Left lung (tissue), 10 donors: ENCODE data around the gene FMN1. TPM values are rescaled to one million over a fixed set of nuclear protein-coding genes. Genes with fewer than 3 reads are reported as not detected.

Experiments
- ATAC-seq: fragments of 200-7000 bp; cut with Tn5 transposase; one replicate; pipeline ENCODE4 v1.9.1; 2020; ENCODE audit warnings: moderate library complexity
- DNase-seq, 4 donors: peaks; one replicate each; pipeline ENCODE4 v3.0.0-alpha.2; 2013 to 2020
- H3K27ac ChIP-seq, 2 donors: fragments of 200-600 bp; sonication (generic) in 1 of 2; one replicate each; pipeline versions ENCODE4 v1.5.0 to v1.8.0; 2020 to 2021
- H3K27me3 ChIP-seq, 2 donors: fragments of 200-600 bp; sonication (generic) in 1 of 2; one replicate each; pipeline versions ENCODE4 v1.5.0 to v1.8.0; 2020 to 2021
- H3K36me3 ChIP-seq, 2 donors: fragments of 200-600 bp; sonication (generic) in 1 of 2; one replicate each; pipeline versions ENCODE4 v1.5.0 to v1.8.0; 2020 to 2021
- H3K4me1 ChIP-seq, 2 donors: fragments of 200-600 bp; one replicate each; pipeline ENCODE4 v1.8.0; 2021
- H3K4me3 ChIP-seq, 2 donors: fragments of 200-600 bp; sonication (generic) in 1 of 2; one replicate each; pipeline versions ENCODE4 v1.5.0 to v1.8.0; 2020 to 2021; ENCODE audit warnings: mild to moderate bottlenecking in 1 of 2
- H3K9me3 ChIP-seq, 2 donors: fragments of 200-600 bp; sonication (generic) in 1 of 2; one replicate each; pipeline versions ENCODE4 v1.5.0 to v1.8.0; 2020 to 2021
- intact Hi-C, 2 donors: fragments of 100-400 bp; cut with DNase I; formaldehyde crosslinking; loops; one replicate each; pipeline versions ENCODE4 v1.11.2 to v1.14.2; 2022
- polyA plus RNA-seq, 6 donors: library from polyadenylated mRNA; unstranded; fragments of 120-200 nt; gene quantifications; one replicate each; pipeline ENCODE4 v1.2.1, GENCODE V29; 2013; ENCODE audit not compliant: insufficient read length in 6 of 6
- total RNA-seq, 2 donors: library from RNA; stranded (reverse); fragmentation: NEBNext Ultra II Directional; extraction: Animal tissue kit (Norgen Biotek cat#: 25700); gene quantifications; one replicate each; pipeline ENCODE4 v1.2.1, GENCODE V29; 2021
- TF ChIP-seq, protein P1 (sequence below), 2 donors: fragments of 200-600 bp; sonication (generic) in 1 of 2; IDR thresholded peaks; one replicate each; pipeline versions ENCODE4 v1.5.0 to v1.8.0; 2021; ENCODE audit warnings: antibody characterized with exemption in 2 of 2
- donor health status: DM: no; HTN: yes; CAD: no.
- donor health status: DM: no; HTN: no; CAD: no.

The FMN1 gene
- total and polyA plus RNA-seq, 8 donors = 4.6 to 45.2 (median 8.4) TPM

DNA sequence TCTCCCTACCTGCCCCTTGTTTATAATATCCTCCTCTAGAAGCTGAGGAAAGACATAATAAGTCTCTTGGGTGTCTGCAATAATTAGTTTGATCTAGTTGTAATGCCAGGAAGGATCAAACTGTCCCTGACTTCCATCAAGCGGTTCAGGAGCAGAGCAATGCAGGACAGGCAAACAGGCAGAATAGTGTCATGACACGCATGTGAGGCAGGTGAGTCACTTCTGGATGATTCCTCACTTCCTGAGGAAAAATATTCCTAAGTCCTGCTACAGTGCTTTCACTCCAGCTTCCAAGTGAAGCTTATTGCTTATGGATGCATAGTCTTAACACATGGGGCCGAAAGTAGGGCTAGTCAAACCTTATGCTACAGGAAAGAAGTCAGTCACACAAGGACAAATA, 390.9 kb downstream of the FMN1 start:
- Histone ChIP-seq H3K4me1 (no peaks in the 10 kb centered on the region), H3K27me3 (no peaks in the 10 kb centered on the region), H3K4me3 (no peak overlapping the region), H3K9me3 (no peaks in the 10 kb centered on the region), H3K36me3 (peaks cover 0 to 14% of the 10 kb centered on the region in 2 donors), H3K27ac (no peak overlapping the region)
- DNase-seq = no peak
- no peak for ATAC-seq
- TF ChIP-seq, protein P1, sequence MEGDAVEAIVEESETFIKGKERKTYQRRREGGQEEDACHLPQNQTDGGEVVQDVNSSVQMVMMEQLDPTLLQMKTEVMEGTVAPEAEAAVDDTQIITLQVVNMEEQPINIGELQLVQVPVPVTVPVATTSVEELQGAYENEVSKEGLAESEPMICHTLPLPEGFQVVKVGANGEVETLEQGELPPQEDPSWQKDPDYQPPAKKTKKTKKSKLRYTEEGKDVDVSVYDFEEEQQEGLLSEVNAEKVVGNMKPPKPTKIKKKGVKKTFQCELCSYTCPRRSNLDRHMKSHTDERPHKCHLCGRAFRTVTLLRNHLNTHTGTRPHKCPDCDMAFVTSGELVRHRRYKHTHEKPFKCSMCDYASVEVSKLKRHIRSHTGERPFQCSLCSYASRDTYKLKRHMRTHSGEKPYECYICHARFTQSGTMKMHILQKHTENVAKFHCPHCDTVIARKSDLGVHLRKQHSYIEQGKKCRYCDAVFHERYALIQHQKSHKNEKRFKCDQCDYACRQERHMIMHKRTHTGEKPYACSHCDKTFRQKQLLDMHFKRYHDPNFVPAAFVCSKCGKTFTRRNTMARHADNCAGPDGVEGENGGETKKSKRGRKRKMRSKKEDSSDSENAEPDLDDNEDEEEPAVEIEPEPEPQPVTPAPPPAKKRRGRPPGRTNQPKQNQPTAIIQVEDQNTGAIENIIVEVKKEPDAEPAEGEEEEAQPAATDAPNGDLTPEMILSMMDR (IDR thresholded peaks at IDR 0.05) = no peak
- intact Hi-C loops = no loop called here

DNA sequence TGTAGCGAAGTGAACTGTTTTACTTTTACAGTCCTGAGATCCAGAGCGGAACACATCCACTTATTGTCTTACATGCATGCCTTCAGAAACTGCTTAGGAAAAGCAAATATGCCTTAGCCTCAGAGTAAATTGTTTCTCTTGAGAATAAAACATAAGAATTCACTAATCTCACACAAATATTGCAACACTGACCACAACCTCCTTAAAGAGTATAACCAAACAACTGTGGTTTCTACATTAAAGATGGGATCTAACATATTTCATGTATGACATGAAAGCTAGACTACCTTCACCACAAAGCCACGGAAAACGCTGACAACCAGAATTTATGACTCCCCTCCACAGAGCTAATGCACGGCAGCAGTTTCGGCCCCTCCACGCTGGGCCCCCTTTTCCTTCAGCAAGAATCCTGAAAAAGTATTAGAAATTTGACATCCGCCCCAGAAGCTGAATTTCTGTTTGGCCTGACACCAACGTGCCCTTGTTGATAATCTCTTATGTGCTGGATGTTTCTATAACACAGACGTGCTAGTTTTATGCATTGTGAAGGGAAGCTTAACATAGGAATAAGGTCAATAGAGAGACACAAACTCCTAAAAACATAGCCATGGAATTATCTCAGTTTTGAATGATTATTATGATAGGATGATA, 392.1 kb downstream of the FMN1 start:
- Histone ChIP-seq H3K27ac (no peak overlapping the region), H3K27me3 (no peaks in the 10 kb centered on the region), H3K4me3 (no peak overlapping the region), H3K9me3 (no peaks in the 10 kb centered on the region), H3K4me1 (no peaks in the 10 kb centered on the region), H3K36me3 (peaks cover 0 to 20% of the 10 kb centered on the region in 2 donors)
- DNase-seq (peak in 1 of 4 donors; percentile 4), ATAC-seq (peak; percentile 74)
- intact Hi-C loops = no loop called here
- TF ChIP-seq, protein P1 (IDR thresholded peaks at IDR 0.05) = no peak

DNA sequence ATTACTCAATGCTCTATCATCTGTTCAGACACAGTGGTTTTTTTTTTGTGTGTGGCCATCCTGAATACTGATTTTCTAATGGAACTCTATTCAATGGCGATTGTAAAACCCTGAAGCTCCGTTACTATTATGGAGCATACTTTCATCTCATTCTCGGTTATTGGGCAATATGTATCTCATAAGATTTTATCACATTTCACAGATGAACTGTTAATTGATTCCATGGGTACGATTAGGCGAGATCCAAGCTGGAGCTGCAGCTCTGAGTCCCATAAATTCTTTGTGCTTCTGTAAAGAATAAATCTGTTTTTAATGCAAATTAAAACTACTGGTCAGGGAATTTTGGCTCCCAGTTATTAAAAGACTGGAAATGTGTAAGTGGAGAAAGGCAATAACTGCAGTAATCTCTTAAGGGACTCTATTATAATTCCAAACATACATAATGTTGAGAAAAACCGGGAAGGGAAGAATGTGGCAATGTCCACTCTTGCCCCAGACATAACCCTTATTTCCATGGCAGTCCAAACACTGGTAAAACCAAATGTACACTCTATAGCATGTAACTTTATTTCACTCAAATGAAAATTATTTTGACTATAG, 394.5 kb downstream of the FMN1 start:
- intact Hi-C loops = no loop called here
- Histone ChIP-seq H3K36me3 (peaks cover 0 to 23% of the 10 kb centered on the region in 2 donors), H3K4me1 (no peaks in the 10 kb centered on the region), H3K4me3 (no peak overlapping the region), H3K27me3 (no peaks in the 10 kb centered on the region), H3K27ac (no peak overlapping the region), H3K9me3 (no peaks in the 10 kb centered on the region)
- ATAC-seq (no peak), DNase-seq (no peak)
- TF ChIP-seq, protein P1 (IDR thresholded peaks at IDR 0.05) = no peak

DNA sequence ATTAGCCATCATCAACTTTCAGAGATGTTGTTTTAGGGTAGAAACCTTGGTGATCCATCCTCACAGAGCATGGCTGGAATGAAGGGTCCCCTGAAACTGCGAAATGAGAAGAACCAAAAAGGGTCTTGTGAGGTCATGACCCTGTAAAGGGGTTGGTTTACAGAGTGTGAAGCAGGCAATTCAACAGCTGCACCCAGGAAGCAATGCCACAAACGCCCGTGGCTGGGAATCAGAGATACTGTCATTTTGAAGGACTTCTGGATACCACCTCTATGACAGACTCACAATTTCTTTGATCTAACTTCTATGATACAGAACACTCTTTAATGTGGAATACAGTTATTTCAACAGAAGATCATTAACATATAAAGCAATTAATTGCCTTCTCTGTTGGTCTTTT, 397.7 kb downstream of the FMN1 start:
- TF ChIP-seq, protein P1 (IDR thresholded peaks at IDR 0.05) = no peak
- no peaks in the 10 kb centered on the region for H3K4me1 ChIP-seq
- no peak for ATAC-seq
- DNase-seq = no peak
- H3K9me3 ChIP-seq = no peaks in the 10 kb centered on the region
- peaks cover 0 to 17% of the 10 kb centered on the region in 2 donors for H3K36me3 ChIP-seq
- intact Hi-C loops = no loop called here
- no peak overlapping the region for H3K27ac ChIP-seq
- no peak overlapping the region for H3K4me3 ChIP-seq
- H3K27me3 ChIP-seq = no peaks in the 10 kb centered on the region

DNA sequence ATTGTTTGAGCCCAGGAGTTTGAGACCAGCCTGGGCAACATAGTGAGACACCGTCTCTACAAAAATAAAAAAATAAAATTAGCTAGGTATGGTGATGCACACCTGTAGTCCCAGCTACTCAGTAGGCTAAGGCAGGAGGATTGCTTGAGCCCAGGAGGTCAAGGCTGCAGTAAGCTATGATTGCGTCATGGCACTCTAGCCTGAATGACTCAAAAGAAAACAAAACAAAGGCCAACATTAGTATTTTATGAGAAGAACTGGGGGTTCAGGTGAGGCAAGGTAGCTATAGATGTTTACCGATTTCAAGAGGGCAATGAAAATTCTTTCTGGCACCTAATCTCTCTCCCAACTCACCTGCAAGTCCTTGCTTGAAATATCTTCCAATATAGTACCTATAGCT, 399.5 kb downstream of the FMN1 start:
- Histone ChIP-seq H3K27me3 (no peaks in the 10 kb centered on the region), H3K9me3 (no peaks in the 10 kb centered on the region), H3K4me3 (no peak overlapping the region), H3K27ac (no peak overlapping the region), H3K36me3 (peaks cover 0 to 13% of the 10 kb centered on the region in 2 donors), H3K4me1 (no peaks in the 10 kb centered on the region)
- intact Hi-C loops = no loop called here
- DNase-seq = no peak
- ATAC-seq = peak; percentile 62
- TF ChIP-seq, protein P1 (IDR thresholded peaks at IDR 0.05) = no peak
